ENCODE measurements around the gene CFAP91.

DNA sequence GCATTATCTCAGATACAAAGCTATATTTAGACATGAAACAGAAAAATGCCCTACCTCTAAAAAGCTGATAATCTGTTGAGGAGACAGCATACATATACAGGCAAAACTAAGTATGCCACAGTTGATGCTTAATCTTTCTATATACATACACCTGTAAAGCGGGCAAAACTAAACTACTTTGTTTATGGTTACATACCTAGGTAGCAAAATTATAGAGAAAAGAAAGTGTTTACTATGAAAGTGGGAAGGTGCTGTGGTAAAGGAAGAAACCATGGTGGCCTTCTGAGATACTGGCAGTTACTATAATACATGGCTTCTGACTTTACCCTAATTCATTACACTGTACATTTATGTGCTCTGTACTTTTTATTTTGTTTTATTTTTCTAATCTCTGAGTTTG lies 43.1 kb downstream of the CFAP91 start:
- TF ChIP-seq GATA3 (IDR thresholded peaks at IDR 0.05; ENCODE audit: low read depth, low read length) (no peak), GATA2 (IDR thresholded peaks at IDR 0.05; ENCODE audit: low read depth, low read length) (no peak)
